A549 (cell line): ENCODE data around the gene EBF3.

ENCODE experiments used
- CHD2 ChIP-seq: fragments of 150-350 bp; IDR thresholded peaks from 2 replicates; pipeline ENCODE4 v1.6.1; 2014; ENCODE audit warnings: low read length; ENCODE audit not compliant: partially characterized antibody
- CTCF ChIP-seq: fragments of >200 bp; sonication (Bioruptor Twin); formaldehyde crosslinking; IDR thresholded peaks from 3 replicates; pipeline ENCODE4 v1.5.1; 2016
- ELK1 ChIP-seq: fragments of 150-350 bp; IDR thresholded peaks from 2 replicates; pipeline ENCODE4 v1.6.1; 2014; ENCODE audit warnings: low read depth, mild to moderate bottlenecking, low read length
- NFE2L2 ChIP-seq: fragments of 150-350 bp; conservative IDR thresholded peaks from 2 replicates; pipeline ENCODE4 v1.6.1; 2014; ENCODE audit warnings: low read length
- NR3C1 ChIP-seq: fragments of >200 bp; sonication (Bioruptor Twin); formaldehyde crosslinking; IDR thresholded peaks from 3 replicates; pipeline ENCODE4 v1.6.1; 2017
- POLR2A ChIP-seq: IDR thresholded peaks from 2 replicates; pipeline ENCODE4 v1.6.1; 2012; ENCODE audit warnings: mild to moderate bottlenecking, low read length
- RAD21 ChIP-seq, 2 experiments: fragments of >200 bp in 1 of 2; sonication (Bioruptor Twin) in 1 of 2; formaldehyde crosslinking in 1 of 2; IDR thresholded peaks in 1 of 2; conservative IDR thresholded peaks in 1 of 2; 2 replicates in 1 of 2; 3 replicates in 1 of 2; pipeline ENCODE4 v1.6.1; 2012 to 2018; ENCODE audit warnings: inconsistent platforms in 1 of 2
- RCOR1 ChIP-seq: fragments of 150-350 bp; IDR thresholded peaks from 2 replicates; pipeline ENCODE4 v1.6.1; 2014; ENCODE audit warnings: antibody characterized with exemption, low read length, low read depth
- TF ChIP-seq, protein P1 (sequence below): fragments of >200 bp; sonication (Bioruptor Twin); formaldehyde crosslinking; IDR thresholded peaks from 3 replicates; pipeline ENCODE4 v1.6.1; 2016
- TF ChIP-seq, protein P2 (sequence below): IDR thresholded peaks from 2 replicates; pipeline ENCODE4 v1.6.1; 2012

DNA sequence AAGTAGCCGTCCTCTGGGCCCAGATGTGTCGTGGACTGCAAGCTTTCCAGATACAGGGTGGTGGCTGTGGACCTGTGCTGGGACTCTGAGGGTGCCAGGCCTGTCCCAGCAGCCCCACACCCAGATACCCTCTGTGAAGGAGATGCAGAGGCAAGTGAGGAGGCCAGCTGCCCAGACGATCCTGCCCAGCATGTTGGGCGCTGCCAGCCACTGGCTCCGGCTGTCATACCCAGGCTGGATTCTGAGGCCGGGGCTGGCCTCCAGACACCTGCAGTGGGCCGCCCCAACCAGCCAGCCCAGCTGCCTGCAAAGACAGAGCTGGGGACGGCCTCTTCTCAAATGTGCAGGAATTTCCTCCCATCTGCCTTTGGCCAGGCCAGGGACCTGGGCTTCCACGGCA is 39.1 kb upstream of the EBF3 start:
- TF ChIP-seq CTCF, result no peak
- no peak for TF ChIP-seq ELK1
- TF ChIP-seq POLR2A, result no peak
- TF ChIP-seq, protein P1, sequence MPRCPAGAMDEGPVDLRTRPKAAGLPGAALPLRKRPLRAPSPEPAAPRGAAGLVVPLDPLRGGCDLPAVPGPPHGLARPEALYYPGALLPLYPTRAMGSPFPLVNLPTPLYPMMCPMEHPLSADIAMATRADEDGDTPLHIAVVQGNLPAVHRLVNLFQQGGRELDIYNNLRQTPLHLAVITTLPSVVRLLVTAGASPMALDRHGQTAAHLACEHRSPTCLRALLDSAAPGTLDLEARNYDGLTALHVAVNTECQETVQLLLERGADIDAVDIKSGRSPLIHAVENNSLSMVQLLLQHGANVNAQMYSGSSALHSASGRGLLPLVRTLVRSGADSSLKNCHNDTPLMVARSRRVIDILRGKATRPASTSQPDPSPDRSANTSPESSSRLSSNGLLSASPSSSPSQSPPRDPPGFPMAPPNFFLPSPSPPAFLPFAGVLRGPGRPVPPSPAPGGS, result no peak
- TF ChIP-seq, protein P2, sequence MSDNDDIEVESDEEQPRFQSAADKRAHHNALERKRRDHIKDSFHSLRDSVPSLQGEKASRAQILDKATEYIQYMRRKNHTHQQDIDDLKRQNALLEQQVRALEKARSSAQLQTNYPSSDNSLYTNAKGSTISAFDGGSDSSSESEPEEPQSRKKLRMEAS, result no peak
- TF ChIP-seq NR3C1, result no peak
- TF ChIP-seq RCOR1, result no peak
- TF ChIP-seq CHD2, result no peak
- TF ChIP-seq NFE2L2, result no peak
- no peak for TF ChIP-seq RAD21 (conservative IDR thresholded peaks at IDR 0.05 in 1 of 2, IDR thresholded peaks at IDR 0.05 in 1 of 2)
